AG08395 (cell line): ENCODE data around the gene MEF2A.

Experiments used
- DNase-seq: peaks from one replicate; pipeline ENCODE4 v3.0.0; 2012; ENCODE audit warnings: mixed read lengths, low spot score

MEF2A gene

DNA sequence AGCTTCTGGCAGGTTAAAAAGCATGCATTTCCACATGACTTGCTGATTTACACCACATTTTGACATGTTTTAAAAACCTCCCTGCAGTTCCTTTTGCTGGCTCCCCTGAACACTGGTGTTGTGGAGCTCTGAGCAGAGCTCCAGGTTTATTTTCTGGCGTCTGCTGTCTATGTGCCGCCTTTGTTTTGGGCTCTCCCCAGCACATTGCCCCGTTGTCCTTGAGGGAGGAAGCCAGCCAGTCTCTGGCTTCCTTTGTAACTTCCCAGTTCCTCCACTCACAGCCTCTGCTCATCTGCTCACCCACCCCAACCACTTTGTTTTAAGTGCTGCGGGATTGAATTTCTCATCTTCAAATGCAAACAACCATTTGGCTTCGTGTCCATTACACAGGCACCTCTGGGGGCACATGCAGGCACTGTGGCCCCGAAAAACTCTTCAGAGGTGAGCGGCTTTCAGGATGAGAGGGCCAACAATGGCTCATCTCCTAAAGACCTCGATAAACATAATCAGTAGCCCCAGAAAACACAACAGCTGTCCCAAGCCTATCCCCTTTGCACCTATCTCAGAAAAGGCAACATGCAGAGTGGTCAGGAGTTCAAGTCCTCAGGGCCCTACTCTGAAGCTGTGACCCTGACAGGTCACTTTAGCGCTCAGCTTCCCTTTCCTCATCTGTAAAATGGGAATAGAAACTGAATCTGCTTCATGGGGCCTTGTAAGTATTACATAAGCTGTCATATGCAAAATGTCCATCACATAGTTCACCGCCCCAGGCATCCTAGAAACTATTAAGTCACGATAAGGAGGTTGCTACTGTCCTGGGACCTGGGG lies 1.3 kb upstream of the MEF2A start:
- DNase-seq = no peak

DNA sequence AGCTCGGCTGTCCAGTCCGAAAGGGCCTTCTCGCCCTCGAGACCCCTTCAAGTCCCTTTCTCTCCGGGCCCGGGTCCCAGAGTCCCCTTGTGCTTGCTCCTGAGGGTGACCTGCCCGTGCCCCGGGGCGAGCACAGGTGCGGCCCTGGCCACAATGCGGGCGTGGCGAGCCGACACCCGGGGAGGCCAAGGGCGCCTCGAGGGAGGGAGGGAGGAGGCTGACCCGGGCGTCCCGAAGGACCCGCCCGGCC lies 810 bp upstream of the MEF2A start:
- DNase-seq = no peak

DNA sequence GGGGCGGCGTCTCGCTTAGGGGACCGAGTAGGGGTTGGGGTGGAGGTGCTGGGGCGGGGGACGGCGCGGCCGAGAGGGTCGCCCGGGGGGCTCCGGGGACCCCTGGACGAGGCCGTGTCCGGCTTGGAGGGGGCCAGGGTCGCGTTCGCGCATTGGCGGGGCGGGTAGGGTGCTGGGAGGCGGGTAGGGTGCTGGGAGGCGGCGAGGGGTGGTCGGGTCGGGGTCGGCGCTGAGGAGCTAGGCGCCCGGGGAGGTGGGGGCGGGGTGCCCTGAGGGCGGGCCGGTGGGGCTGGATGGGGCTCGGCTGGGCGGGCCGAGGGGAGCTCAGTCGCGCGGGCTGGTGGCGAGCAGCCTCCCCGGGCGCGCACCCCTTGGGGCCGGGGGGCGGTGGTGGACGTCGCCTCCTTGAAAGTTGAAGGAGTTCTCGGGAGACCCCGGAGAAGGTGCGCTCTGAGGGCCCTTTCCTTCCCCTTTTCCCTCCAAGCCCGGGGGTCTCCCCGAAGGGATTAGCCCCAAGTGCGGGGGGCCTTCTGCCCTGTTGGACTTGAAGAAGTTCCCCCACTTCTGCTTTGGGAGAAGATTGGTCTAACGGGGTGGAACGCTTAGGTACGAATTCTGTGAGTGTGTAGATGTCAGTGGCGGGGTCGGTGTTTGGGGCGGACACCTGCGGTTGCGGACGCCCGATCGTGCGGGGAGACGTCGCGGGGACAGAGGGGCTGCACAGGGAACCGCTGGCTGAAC lies 543 bp downstream of the MEF2A start:
- no peak for DNase-seq

GRCh38 chr15:99568625-99569352 lies 3.0 kb downstream of the MEF2A start:
- DNase-seq = no peak

GRCh38 chr15:99571299-99571698 lies 5.5 kb downstream of the MEF2A start:
- no peak for DNase-seq

DNA sequence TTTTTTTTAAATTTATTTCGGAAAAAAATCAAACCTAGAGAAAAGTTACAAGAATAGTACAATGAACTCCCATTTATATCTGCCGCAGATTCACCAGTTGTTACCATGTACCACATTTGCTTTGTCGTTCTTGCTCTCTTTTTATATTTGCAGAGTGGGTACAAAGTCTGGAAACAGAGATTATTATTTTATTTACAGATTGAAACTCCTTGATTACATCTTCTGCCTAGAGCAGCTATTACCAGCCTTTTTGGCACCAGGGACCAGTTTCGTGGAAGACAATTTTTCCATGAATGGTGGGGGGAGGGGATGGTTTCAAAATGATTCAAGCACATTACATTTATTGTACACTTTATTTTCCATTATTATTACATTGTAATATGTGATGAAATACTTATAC lies 8.3 kb downstream of the MEF2A start:
- no peak for DNase-seq

DNA sequence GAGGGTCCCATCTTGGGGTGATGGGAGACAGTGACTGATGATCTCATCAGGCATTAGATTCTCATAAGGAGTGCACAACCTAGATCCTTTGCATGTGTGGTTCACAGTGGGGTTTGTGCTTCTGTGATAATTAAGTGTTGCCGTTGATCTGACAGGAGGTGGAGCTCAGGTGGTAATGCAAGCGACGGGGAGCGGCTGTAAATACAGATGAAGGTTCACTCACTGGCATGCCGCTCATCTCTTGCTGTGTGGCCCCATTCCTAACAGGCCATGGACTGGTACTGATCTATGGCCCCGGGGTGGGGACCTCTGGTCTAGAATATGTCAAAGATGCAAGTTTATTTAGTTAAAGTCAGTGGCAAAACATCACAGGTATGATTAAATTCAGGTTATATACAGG lies 8.7 kb downstream of the MEF2A start:
- no peak for DNase-seq

DNA sequence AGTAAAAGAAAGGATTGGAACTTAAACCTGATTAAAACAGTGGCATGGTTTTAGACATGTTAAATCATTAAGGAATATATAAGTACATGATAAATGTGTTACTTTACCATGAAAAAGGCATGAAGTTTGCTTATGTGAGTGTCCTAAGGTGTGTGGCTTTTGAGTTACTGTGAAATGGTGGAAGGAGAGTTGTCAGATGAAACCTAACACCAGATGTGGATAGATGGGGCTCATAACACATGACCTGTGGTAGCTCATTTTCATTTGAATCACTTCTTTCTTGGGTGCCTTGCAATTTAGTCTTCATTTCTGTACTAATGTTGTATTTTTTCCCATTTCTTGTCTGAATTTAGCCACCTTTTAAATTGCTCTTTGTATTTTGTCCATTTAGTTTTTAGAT lies 13.0 kb downstream of the MEF2A start:
- DNase-seq = no peak

DNA sequence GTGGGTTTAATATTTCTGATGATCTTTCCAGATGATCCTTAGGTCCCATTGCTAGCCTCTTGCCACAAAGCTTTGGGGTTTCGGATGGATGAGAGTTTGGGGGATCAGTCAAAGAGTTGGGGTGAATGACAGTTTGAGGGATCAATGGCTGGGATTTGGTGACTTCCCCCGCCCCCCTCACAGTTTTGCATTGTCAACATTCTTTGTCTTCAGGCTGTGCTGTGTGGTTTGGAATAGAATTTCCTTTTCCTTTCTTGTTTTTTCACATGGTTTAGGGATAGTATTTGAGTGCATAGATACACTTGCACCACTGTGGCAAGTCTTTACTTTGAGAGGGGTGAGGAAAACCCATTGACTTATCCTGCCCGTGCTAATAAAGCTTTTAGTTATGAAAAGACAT lies 14.3 kb downstream of the MEF2A start:
- DNase-seq = peak; percentile 27

GRCh38 chr15:99582508-99582960 lies 16.8 kb downstream of the MEF2A start:
- no peak for DNase-seq

DNA sequence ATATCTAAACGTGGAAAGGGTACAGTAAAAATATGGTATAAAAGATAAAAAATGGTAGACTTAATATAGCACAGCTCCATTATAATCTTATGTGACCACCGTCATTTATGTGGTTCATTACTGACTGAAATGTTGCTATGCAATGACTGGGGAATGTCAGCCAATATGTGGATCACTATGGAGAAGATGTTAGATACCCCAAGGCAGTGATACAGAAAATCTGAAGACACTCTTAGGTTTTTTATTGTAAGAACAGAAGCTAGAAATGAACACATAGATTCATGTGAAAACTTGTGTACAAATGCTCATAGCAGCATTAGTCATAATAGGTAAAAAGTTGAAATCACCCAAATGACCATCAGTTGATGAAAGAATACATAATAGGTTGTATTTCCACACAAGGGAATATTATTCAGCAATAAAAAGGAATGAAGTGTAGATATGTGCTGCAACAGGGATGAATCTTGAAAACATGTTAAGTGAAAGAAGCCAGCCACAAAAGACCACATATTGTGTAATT lies 18.4 kb downstream of the MEF2A start:
- no peak for DNase-seq

GRCh38 chr15:99586121-99586520 lies 20.3 kb downstream of the MEF2A start:
- no peak for DNase-seq

DNA sequence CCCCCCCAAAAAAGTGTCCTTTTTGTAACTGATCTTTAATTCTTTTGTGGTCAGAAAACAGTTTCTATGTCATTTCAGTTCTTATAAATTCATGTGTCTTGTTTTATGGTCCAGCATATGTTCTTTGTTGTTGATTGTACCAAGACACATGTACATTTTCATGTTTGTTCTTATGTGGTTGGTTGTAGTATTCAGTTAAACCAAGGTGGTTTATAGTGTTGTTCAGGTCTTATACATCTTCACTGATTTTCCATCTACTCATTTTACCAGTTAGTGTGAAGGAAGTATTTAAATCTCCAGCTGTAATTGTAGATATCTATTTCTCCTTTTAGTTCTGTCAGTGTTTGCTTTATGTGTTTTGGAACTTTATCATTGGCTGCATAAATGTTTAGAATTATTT lies 24.0 kb downstream of the MEF2A start:
- no peak for DNase-seq

- DNase-seq = no peak
Measured at GRCh38 chr15:99590913-99591646, 25.3 kb downstream of the MEF2A start.

DNA sequence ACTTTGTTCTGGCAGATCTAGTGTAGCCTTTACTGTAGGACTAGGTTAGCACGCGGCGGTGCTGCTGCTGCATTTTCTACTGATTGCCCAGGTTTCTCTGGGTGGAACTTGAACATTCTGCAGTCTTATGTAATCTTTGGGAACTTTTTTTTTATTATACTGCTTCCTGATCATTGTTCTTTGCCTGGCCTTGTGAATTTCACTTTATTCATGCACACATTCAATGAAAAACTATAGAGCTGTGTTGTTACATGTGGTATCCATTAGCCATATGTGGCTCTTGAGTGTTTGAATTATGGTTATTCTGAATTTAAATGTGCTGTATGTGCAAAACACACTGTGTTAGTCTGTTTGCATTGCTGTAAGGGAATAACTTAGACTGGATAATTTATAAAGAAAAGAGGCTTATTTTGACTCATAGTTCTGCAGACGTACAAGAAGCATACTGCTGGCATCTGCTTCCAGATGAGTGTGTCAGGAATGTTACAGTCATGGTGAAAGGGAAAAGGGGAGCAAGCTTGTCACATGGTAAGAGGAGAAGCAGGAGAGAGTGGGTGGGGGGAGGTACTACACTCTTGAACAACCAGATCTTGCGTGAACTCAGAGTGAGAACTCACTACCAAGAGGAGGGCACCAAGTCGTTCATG lies 26.5 kb downstream of the MEF2A start:
- peak; percentile 28 for DNase-seq

DNA sequence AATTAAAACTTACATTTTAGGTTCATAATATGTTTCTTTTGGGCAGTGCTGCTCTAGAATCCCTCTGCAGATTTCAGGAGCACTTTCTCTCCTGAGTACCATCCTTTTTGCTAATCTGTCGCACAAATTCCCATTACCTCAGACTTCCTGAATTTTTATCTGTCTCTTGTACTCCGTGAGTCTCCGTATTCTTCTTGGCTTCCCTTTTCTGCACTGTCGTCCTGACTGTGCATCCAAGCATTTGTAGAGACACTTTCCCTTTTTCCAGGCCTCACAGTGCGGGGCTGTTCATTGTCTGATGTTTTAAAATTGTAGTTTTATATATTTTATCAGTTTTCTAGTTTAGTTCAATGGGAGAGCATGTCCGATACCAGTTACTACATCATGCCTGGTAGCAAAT lies 27.3 kb downstream of the MEF2A start:
- no peak for DNase-seq

- no peak for DNase-seq
Measured at GRCh38 chr15:99594916-99595315, 29.1 kb downstream of the MEF2A start.

DNA sequence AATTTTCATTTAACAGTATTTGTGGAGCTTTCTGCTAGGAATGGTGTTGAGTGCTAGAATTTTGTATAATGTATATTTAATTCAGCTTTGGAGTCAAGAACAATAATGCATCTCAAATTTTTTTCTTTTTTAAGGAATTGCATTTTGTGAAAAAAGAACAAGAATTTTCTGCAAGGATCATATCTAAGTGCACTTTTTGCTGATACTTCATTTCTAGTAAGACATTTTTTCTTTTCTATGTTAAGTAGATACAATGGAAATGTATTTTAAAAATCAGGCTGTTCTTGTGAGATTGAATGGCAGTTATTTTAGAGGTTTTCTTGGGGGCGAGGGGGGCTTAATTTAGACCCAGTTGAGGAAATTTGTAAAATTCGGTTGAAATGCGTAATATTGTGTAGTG lies 32.5 kb downstream of the MEF2A start:
- no peak for DNase-seq

GRCh38 chr15:99603828-99604227 lies 38.0 kb downstream of the MEF2A start:
- DNase-seq = no peak

DNA sequence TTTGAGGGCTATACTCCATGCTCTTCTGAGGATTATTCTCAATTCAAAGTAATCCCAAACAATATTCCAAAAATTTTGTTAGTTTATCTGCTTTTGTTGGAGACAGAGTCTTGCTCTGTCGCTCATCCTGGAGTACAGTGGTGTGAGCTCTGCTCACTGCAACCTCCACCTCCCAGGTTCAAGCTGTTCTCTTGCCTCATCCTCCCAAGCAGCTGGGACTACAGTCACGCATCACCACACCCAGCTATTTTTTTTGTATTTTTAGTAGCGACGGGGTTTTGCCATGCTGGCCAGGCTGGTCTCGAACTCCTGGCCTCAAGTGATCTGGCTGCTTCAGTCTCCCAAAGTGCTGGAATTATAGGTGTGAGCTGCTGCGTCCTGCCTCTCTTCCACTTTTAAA lies 39.1 kb downstream of the MEF2A start:
- no peak for DNase-seq

- no peak for DNase-seq
Measured at GRCh38 chr15:99605490-99605931, 39.7 kb downstream of the MEF2A start.

GRCh38 chr15:99605990-99606389 lies 40.2 kb downstream of the MEF2A start:
- DNase-seq = no peak
